ENCODE results near the gene ALK.

DNA sequence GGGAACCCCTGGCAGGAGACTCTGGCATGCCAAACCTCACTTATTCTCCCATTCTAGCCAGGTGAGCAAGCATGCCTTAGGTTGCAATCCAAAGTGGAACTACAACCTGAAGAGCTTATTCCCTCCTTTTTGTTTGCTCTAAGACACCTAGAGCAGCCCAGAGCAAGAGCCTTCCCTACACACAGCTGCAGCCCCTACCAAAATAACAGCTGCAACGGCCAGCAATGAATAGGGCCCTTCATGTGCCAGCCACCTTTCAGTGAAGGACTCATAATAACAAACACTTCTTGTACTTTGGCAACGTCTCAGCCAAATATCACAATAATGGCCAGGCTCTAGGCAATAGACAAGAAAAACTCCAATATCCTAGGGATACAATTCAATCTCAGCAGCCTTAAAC is 178.7 kb downstream of the ALK start:
- TF ChIP-seq, protein P1, sequence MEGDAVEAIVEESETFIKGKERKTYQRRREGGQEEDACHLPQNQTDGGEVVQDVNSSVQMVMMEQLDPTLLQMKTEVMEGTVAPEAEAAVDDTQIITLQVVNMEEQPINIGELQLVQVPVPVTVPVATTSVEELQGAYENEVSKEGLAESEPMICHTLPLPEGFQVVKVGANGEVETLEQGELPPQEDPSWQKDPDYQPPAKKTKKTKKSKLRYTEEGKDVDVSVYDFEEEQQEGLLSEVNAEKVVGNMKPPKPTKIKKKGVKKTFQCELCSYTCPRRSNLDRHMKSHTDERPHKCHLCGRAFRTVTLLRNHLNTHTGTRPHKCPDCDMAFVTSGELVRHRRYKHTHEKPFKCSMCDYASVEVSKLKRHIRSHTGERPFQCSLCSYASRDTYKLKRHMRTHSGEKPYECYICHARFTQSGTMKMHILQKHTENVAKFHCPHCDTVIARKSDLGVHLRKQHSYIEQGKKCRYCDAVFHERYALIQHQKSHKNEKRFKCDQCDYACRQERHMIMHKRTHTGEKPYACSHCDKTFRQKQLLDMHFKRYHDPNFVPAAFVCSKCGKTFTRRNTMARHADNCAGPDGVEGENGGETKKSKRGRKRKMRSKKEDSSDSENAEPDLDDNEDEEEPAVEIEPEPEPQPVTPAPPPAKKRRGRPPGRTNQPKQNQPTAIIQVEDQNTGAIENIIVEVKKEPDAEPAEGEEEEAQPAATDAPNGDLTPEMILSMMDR (IDR thresholded peaks at IDR 0.05) = no peak
- TF ChIP-seq ZFX (IDR thresholded peaks at IDR 0.05; ENCODE audit: borderline replicate concordance) = no peak

Measured in 22Rv1 (cell line).